Measurements from ENCODE around the gene ZC3H7B.
"Not testable (repeated sequence)": the region's sequence is repeated elsewhere in the genome, so short reads cannot be mapped to it uniquely, and the experiment has no call there.

The ZC3H7B gene

GRCh38 chr22:41382098-41382578 is 80.8 kb downstream of the ZC3H7B start:
- peak; percentile 57 for DNase-seq

GRCh38 chr22:41382610-41383009 is 81.3 kb downstream of the ZC3H7B start:
- DNase-seq = no peak

GRCh38 chr22:41383085-41383484 is 81.8 kb downstream of the ZC3H7B start:
- no peak for DNase-seq

- no peak for DNase-seq
These were observed 82.8 kb downstream of the ZC3H7B start for GRCh38 chr22:41384128-41384527.

- DNase-seq = no peak
These were observed 86.0 kb downstream of the ZC3H7B start for GRCh38 chr22:41387341-41387740.

GRCh38 chr22:41394012-41394356 is 92.7 kb downstream of the ZC3H7B start:
- DNase-seq = no peak

- DNase-seq = no peak
These were observed 94.4 kb downstream of the ZC3H7B start for GRCh38 chr22:41395531-41396240.

GRCh38 chr22:41397143-41397811 is 96.0 kb downstream of the ZC3H7B start:
- no peak for DNase-seq

- no peak for DNase-seq
These were observed 97.6 kb downstream of the ZC3H7B start for GRCh38 chr22:41398921-41399320.

- DNase-seq = peak; percentile 54
These were observed 100.7 kb downstream of the ZC3H7B start for GRCh38 chr22:41401781-41402648.

- not testable (repeated sequence) for DNase-seq
These were observed 101.5 kb downstream of the ZC3H7B start for GRCh38 chr22:41402851-41403250.

- peak; percentile 84 for DNase-seq
These were observed 102.4 kb downstream of the ZC3H7B start for GRCh38 chr22:41403532-41404318.

GRCh38 chr22:41405588-41405987 is 104.3 kb downstream of the ZC3H7B start:
- DNase-seq = no peak

- DNase-seq = no peak
These were observed 105.1 kb downstream of the ZC3H7B start for GRCh38 chr22:41406410-41406809.

- DNase-seq = no peak
These were observed 106.1 kb downstream of the ZC3H7B start for GRCh38 chr22:41407433-41407832.

- no peak for DNase-seq
These were observed 107.3 kb downstream of the ZC3H7B start for GRCh38 chr22:41408665-41409064.
